GM21447 (cell line): Measurements from ENCODE around the gene CHKB.

Experiments used
- ATAC-seq: cut with Tn5 transposase; IDR thresholded peaks from one replicate; pipeline ENCODE4 v1.9.1; 2021; ENCODE audit not compliant: unreplicated experiment

The CHKB gene

GRCh38 chr22:50531962-50532674 lies 50.5 kb downstream of the CHKB start:
- no peak for ATAC-seq

- peak; percentile 17 for ATAC-seq
Observed at GRCh38 chr22:50531546-50531961, 51.1 kb downstream of the CHKB start.

- no peak for ATAC-seq
Observed at GRCh38 chr22:50530877-50531545, 51.6 kb downstream of the CHKB start.

GRCh38 chr22:50530580-50530876 lies 52.1 kb downstream of the CHKB start:
- ATAC-seq = no peak

GRCh38 chr22:50529897-50530579 lies 52.6 kb downstream of the CHKB start, which contains the start of gene TYMP:
Gene TYMP, minus strand, starts transcription at chr22:50530012. Its CDS starts 303 bp downstream, at chr22:50529709.
- no peak for ATAC-seq

- no peak for ATAC-seq
Observed at GRCh38 chr22:50529416-50529896, 53.2 kb downstream of the CHKB start.
